Activated naive CD8-positive, alpha-beta T cell (primary cell): ENCODE data around the gene TTLL9.
"Not testable (repeated sequence)": the region's sequence is repeated elsewhere in the genome, so short reads cannot be mapped to it uniquely, and the experiment has no call there.

ENCODE experiments used
- H3K27ac Mint-ChIP-seq: one replicate; pipeline ENCODE4 v1.8.0; 2021; ENCODE audit warnings: mixed read lengths
- H3K27me3 Mint-ChIP-seq: one replicate; pipeline ENCODE4 v1.8.0; 2021; ENCODE audit warnings: mixed read lengths
- H3K36me3 Mint-ChIP-seq: one replicate; pipeline ENCODE4 v1.8.0; 2021; ENCODE audit warnings: mixed read lengths
- H3K4me1 Mint-ChIP-seq: one replicate; pipeline ENCODE4 v1.8.0; 2021; ENCODE audit warnings: low read depth, mixed read lengths
- H3K4me3 Mint-ChIP-seq: one replicate; pipeline ENCODE4 v1.8.0; 2021; ENCODE audit warnings: mild to moderate bottlenecking, mixed read lengths
- H3K9me3 Mint-ChIP-seq: one replicate; pipeline ENCODE4 v1.8.0; 2021; ENCODE audit warnings: low read depth, mixed read lengths

TTLL9 gene

GRCh38 chr20:31909253-31910070 lies 39.0 kb downstream of the TTLL9 start:
- H3K4me1 Mint-ChIP-seq = no peaks in the 10 kb centered on the region
- H3K9me3 Mint-ChIP-seq = no peaks in the 10 kb centered on the region
- no peak overlapping the region for H3K27ac Mint-ChIP-seq
- H3K36me3 Mint-ChIP-seq = no peaks in the 10 kb centered on the region
- H3K4me3 Mint-ChIP-seq = no peak overlapping the region
- no peaks in the 10 kb centered on the region for H3K27me3 Mint-ChIP-seq

DNA sequence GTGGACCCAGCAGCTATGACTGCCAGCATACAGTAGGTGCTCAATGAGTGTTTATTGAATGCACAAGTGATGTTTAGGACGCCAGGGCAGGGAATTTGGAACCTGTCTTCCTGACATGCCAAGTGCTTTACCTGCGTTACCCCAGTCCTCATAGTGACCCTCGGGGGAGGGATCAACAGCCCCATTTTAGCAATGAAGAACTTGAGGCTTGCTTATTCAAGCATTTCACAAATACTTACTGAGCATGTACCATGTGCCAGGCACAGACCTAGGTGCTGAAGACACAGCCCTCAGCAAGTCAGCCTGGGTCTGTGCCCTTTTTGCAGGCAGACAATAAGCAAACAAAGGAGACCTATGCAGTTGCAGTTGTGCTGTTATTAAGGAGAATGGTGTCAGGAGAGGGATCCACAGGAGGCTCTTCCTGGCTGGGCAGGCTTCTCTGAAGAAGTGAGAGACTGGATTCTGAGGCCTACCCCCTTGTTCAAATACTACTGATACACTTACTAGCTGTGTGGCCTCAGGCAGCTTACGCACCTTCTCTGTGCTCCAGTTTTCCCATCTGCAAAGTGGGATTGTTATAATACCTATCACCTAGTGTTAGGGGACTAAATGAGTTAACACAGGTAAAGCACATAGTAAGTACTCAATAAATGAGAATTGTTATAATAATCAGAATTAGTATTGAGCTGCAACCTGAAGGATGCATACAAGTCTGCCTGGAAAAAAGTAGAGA lies 39.8 kb downstream of the TTLL9 start:
- no peak overlapping the region for H3K27ac Mint-ChIP-seq

GRCh38 chr20:31913431-31914157 lies 43.2 kb downstream of the TTLL9 start:
- H3K27me3 Mint-ChIP-seq = no peaks in the 10 kb centered on the region
- H3K4me1 Mint-ChIP-seq = no peaks in the 10 kb centered on the region
- no peaks in the 10 kb centered on the region for H3K36me3 Mint-ChIP-seq
- H3K9me3 Mint-ChIP-seq = no peaks in the 10 kb centered on the region
- H3K4me3 Mint-ChIP-seq = no peak overlapping the region
- no peak overlapping the region for H3K27ac Mint-ChIP-seq

More for the DNA sequence above, 39.8 kb downstream of the TTLL9 start:
- Mint-ChIP-seq H3K9me3 (no peaks in the 10 kb centered on the region), H3K4me1 (no peaks in the 10 kb centered on the region), H3K4me3 (no peak overlapping the region), H3K36me3 (no peaks in the 10 kb centered on the region), H3K27me3 (no peaks in the 10 kb centered on the region)

DNA sequence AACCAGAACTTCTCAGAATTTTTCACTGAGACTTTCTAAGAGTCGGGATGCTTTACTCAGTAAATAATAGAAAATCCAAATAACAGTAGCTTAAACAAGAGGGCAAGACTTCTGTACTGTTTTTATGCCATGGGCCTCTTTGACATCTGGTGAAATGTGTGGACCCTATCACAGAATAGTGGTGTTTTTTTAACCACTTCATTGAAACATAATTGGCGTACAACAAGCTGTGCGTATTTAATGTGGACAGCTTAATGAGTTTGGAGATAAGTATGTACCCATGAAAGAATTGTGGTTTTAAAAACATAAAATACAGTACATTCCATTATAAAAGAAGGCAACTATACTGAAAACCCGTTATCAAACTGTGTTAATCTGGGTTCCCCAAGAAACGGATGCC lies 43.7 kb downstream of the TTLL9 start:
- Mint-ChIP-seq H3K4me1 (no peaks in the 10 kb centered on the region), H3K4me3 (no peak overlapping the region), H3K27me3 (peaks cover 3% of the 10 kb centered on the region), H3K36me3 (no peaks in the 10 kb centered on the region), H3K27ac (no peak overlapping the region), H3K9me3 (no peaks in the 10 kb centered on the region)

DNA sequence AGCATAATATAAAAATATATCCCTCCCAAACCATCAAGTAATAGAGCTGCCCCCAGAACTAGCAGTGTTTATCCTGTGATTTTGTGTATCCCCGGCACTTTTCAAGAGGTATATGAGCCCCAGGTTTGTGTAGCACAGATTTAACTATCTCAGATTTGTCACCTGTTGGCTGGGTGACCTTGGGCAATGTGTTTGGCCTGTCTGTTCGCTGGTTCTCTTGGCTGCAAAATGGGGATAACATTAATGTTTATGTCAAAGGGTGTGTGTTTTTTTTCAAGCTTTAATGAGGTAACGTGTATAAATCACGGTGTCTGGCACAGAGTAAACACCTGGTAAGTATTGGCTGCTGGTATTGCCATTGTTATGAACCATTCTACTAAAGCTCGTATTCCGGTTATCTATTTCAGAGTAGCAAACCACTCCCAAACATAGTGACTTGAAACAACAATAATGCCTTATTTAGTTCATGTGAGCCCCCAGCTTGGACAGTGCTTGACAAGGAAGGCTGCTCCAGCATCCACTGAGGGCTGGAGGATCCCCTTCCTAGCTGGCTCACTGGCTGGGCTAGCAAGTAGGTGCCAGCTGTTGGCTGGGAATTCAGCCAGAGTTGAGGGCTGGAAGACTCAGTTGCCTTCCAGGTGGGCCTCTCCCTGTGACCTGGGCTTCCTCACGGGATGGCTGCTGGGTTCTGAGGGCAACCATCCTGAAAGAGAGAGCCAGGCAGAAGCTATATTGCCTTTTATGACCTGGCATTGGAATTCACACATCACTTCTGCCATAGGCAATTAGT lies 45.3 kb downstream of the TTLL9 start:
- H3K9me3 Mint-ChIP-seq = no peaks in the 10 kb centered on the region
- H3K36me3 Mint-ChIP-seq = no peaks in the 10 kb centered on the region
- H3K4me3 Mint-ChIP-seq = no peak overlapping the region
- no peaks in the 10 kb centered on the region for H3K4me1 Mint-ChIP-seq
- peaks cover 5% of the 10 kb centered on the region for H3K27me3 Mint-ChIP-seq
- H3K27ac Mint-ChIP-seq = no peak overlapping the region

DNA sequence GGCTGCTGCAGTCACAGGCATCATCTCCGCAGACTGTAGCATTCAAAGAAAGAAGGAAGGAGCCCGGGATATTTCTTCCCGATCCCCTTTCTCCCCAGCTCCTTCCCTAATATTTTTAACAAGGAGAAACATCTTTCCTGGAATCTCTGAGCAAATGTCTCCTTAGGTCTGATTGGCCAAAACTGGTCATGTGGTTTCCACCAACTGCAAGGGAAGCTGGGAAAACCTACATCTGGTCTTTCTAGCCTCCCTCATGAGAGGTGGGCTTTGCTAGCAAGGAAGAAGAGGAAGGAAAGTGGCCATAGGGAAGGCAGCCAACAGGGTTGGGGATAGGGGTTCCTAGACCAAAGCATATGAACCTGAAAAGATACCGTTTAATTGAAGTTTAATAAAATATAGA lies 46.3 kb downstream of the TTLL9 start:
- Mint-ChIP-seq H3K27me3 (peaks cover 5% of the 10 kb centered on the region), H3K27ac (no peak overlapping the region), H3K4me3 (no peak overlapping the region), H3K4me1 (no peaks in the 10 kb centered on the region), H3K9me3 (no peaks in the 10 kb centered on the region), H3K36me3 (no peaks in the 10 kb centered on the region)

DNA sequence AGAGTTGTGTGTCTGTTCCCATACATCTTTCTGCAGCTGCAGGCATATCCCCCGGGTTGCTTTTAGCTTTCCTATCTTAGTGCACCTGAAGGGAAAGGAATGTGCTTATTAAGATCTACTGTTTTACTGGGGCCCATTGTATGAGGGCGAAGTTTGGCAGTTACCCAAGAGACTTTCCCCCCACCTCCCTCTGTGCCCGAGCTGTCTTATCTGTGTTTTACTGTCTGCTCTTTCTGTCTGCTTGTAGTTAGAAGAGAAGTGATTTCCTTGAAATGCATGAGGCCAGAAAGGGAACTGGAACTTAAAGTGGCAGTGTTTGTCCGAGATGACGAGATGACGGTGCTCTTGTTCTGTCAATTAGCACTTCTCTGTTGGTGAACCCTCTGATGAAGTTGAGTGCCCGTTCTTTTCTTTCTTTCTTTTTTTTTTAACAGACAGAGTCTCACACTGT lies 47.6 kb downstream of the TTLL9 start:
- H3K27ac Mint-ChIP-seq, H3K4me1 Mint-ChIP-seq, H3K9me3 Mint-ChIP-seq, H3K4me3 Mint-ChIP-seq, H3K36me3 Mint-ChIP-seq, H3K27me3 Mint-ChIP-seq: not testable (repeated sequence)

DNA sequence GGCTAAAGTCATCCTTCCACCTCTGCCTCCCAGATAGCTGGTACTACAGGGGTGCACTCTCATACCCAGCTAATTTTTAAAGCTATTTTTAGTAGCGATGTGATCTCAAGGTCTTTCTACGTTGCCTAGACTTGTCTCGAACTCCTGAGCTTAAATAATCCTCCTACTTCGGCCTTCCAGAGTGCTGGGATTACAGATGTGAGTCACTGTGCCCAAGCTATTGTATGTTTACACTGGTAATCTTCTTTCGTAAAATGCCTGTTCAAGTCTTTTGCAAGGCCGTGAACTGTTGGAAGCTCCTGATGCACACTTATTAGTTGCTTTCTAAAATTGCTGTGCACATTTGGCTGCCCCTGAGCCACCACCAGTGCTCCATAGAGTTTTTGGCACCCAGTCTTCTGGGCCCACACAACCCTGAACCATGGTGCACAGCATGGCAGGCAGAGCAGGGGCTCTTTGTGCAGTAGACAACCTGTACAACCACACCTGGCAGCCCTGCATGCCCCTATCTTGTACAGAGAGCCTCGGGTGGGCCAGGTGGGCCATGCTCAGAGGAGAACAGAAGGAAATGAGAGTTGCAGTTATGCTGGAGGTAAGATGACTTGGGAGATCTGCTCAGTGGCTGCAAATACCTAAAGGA lies 48.2 kb downstream of the TTLL9 start:
- Mint-ChIP-seq H3K27me3 (peaks cover 5% of the 10 kb centered on the region), H3K36me3 (no peaks in the 10 kb centered on the region), H3K4me3 (no peak overlapping the region), H3K9me3 (no peaks in the 10 kb centered on the region), H3K4me1 (no peaks in the 10 kb centered on the region), H3K27ac (no peak overlapping the region)

- Mint-ChIP-seq H3K27me3 (peaks cover 10% of the 10 kb centered on the region), H3K36me3 (no peaks in the 10 kb centered on the region), H3K9me3 (no peaks in the 10 kb centered on the region), H3K4me1 (no peaks in the 10 kb centered on the region), H3K4me3 (no peak overlapping the region), H3K27ac (no peak overlapping the region)
These were observed 49.1 kb downstream of the TTLL9 start for GRCh38 chr20:31919410-31920155.

GRCh38 chr20:31920275-31920855 lies 49.9 kb downstream of the TTLL9 start:
- Mint-ChIP-seq H3K27ac (no peak overlapping the region), H3K27me3 (peaks cover 10% of the 10 kb centered on the region), H3K9me3 (no peaks in the 10 kb centered on the region), H3K4me1 (no peaks in the 10 kb centered on the region), H3K36me3 (no peaks in the 10 kb centered on the region), H3K4me3 (no peak overlapping the region)

DNA sequence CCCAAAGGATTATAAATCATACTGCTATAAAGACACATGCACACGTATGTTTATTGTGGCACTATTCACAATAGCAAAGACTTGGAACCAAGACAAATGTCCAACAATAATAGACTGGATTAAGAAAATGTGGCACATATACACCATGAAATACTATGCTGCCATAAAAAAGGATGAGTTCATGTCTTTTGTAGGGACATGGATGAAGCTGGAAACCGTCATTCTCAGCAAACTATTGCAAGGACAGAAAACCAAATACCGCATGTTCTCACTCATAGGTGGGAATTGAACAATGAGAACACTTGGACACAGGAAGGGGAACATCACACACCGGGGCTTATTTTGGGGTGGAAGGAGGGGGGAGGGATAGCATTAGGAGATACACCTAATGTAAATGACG lies 51.0 kb downstream of the TTLL9 start:
- H3K4me3 Mint-ChIP-seq, H3K36me3 Mint-ChIP-seq, H3K9me3 Mint-ChIP-seq, H3K27me3 Mint-ChIP-seq, H3K4me1 Mint-ChIP-seq, H3K27ac Mint-ChIP-seq: not testable (repeated sequence)

DNA sequence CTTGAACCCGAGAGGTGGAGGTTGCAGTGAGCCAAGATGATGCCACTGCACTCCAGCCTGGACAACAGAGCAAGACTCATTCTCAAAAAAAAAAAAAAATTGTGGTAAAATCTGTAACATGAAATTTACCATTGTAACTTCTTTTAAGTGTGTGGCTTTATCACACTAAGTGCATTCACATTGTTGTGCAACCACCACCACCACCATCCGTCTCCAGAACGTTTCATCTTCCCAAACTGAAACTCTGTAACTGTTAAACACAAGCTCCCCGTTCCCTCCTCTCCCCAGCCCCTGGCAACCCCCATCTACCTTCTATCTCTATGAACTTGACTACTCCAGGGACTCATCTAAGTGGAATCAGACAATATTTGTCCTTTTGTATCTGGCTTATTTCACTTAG lies 51.7 kb downstream of the TTLL9 start:
- no peaks in the 10 kb centered on the region for H3K4me1 Mint-ChIP-seq
- H3K9me3 Mint-ChIP-seq = no peaks in the 10 kb centered on the region

DNA sequence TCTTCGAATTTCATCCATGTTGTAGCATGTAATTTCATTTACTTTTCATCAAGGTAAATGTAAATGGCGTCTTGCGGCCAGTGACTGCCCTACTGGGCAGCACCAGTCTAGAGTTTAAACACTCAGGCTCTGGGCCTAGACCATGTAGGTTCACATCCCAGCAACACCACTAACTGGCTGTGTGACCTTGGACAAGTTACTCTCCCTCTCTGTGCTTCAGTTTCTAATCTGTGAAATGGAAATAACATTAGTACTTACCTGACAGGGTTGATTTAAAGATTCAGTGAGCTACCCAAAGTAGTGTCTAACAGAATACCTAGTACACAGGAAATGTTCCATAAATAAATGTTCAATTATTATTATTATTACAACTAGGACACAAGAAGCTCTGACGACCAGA lies 52.2 kb downstream of the TTLL9 start:
- no peaks in the 10 kb centered on the region for H3K4me1 Mint-ChIP-seq
- H3K9me3 Mint-ChIP-seq = no peaks in the 10 kb centered on the region
- peaks cover 10% of the 10 kb centered on the region for H3K27me3 Mint-ChIP-seq
- no peak overlapping the region for H3K4me3 Mint-ChIP-seq
- no peaks in the 10 kb centered on the region for H3K36me3 Mint-ChIP-seq
- H3K27ac Mint-ChIP-seq = no peak overlapping the region

More for the DNA sequence above, 51.7 kb downstream of the TTLL9 start:
- Mint-ChIP-seq H3K4me3 (no peak overlapping the region), H3K36me3 (no peaks in the 10 kb centered on the region), H3K27me3 (peaks cover 10% of the 10 kb centered on the region), H3K27ac (no peak overlapping the region)
